ENCODE measurements around the gene EZR.

Gene EZR

GRCh38 chr6:158816803-158817727 is 2.1 kb downstream of the EZR start:
- DNase-seq: peak; percentile 27

- peak; percentile 48 for DNase-seq
Observed at GRCh38 chr6:158816329-158816728, 2.8 kb downstream of the EZR start.

GRCh38 chr6:158815907-158816306 is 3.3 kb downstream of the EZR start:
- no peak for DNase-seq

GRCh38 chr6:158815379-158815724 is 3.8 kb downstream of the EZR start:
- no peak for DNase-seq

- peak; percentile 39 for DNase-seq
Observed at GRCh38 chr6:158813032-158813431, 6.1 kb downstream of the EZR start.

- DNase-seq: no peak
Observed at GRCh38 chr6:158812611-158813010, 6.6 kb downstream of the EZR start.

GRCh38 chr6:158810155-158811095 is 8.7 kb downstream of the EZR start:
- no peak for DNase-seq

GRCh38 chr6:158808941-158809678 is 10.1 kb downstream of the EZR start:
- DNase-seq: no peak

- DNase-seq: no peak
Observed at GRCh38 chr6:158808442-158808833, 10.7 kb downstream of the EZR start.

- no peak for DNase-seq
Observed at GRCh38 chr6:158807515-158808441, 11.4 kb downstream of the EZR start.

GRCh38 chr6:158805698-158806377 is 13.3 kb downstream of the EZR start:
- no peak for DNase-seq

GRCh38 chr6:158804207-158804606 is 15.0 kb downstream of the EZR start:
- DNase-seq: no peak

- peak; percentile 62 for DNase-seq
Observed at GRCh38 chr6:158803733-158804143, 15.4 kb downstream of the EZR start.

GRCh38 chr6:158801655-158802294 is 17.4 kb downstream of the EZR start:
- no peak for DNase-seq

- DNase-seq: no peak
Observed at GRCh38 chr6:158799051-158799792, 19.9 kb downstream of the EZR start.

GRCh38 chr6:158798311-158798710 is 20.9 kb downstream of the EZR start:
- DNase-seq: no peak

- DNase-seq: no peak
Observed at GRCh38 chr6:158797331-158798310, 21.5 kb downstream of the EZR start.

GRCh38 chr6:158796353-158796752 is 22.8 kb downstream of the EZR start:
- no peak for DNase-seq

- DNase-seq: no peak
Observed at GRCh38 chr6:158795516-158795915, 23.7 kb downstream of the EZR start.
